SK-N-MC (cell line): Measurements from ENCODE around the gene NFATC2.

Experiments
- EZH2 ChIP-seq: fragments of 200-600 bp; sonication (generic); IDR thresholded peaks from one replicate; pipeline ENCODE4 v1.6.1; 2017; ENCODE audit warnings: antibody characterized with exemption
- POLR2AphosphoS5 ChIP-seq: IDR thresholded peaks from 2 replicates; pipeline ENCODE4 v1.6.1; 2012; ENCODE audit warnings: mild to moderate bottlenecking, low read depth, low read length, borderline replicate concordance

GRCh38 chr20:51417250-51418136 is 125.0 kb downstream of the NFATC2 start:
- no peak for TF ChIP-seq POLR2AphosphoS5
- no peak for TF ChIP-seq EZH2
